GM15510 (cell line): Measurements from ENCODE around the gene RASAL2.

ENCODE experiments used
- POLR2A ChIP-seq: IDR thresholded peaks from 3 replicates; pipeline ENCODE4 v1.6.1; 2011; ENCODE audit warnings: borderline replicate concordance; ENCODE audit not compliant: insufficient read length; ENCODE audit errors: extremely low read depth

The RASAL2 gene

DNA sequence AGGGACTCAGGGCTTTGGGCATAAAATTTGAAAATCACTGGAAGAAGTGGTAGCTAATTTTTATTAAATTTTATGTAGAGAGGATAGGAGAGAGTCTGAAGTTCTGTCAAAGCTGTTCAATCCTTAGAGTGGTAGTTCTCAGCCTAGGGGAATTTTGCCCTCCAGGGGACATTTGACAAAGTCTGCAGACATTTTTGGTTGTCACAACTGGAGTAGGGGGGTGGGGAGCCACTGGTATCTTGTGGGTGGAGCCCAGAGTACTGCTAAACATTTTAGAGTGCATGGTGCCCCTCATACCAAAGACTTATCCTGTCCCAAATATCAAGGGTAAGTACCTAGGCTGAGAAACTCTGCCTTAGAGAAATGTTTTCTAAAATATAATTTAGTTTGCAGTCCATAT, 30.2 kb downstream of the RASAL2 start:
- no peak for TF ChIP-seq POLR2A

DNA sequence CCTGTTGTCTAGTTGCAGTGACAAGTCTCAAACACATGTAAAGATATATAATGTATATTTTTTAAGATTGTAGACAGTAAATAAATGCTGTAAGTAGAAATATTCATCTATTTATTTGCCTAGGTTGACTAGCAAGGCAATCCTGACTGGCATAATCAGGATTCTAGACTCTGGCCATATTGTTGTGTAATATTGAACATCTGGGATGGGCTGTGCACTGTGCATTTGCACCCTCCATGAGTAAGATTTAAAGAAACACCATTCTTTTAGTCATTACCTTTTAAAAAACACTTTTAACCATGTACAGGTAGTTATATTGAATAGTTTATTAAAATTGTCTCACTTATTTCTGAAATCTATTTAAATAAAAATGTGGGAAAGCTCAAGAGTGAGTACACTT, 32.4 kb downstream of the RASAL2 start:
- no peak for TF ChIP-seq POLR2A

DNA sequence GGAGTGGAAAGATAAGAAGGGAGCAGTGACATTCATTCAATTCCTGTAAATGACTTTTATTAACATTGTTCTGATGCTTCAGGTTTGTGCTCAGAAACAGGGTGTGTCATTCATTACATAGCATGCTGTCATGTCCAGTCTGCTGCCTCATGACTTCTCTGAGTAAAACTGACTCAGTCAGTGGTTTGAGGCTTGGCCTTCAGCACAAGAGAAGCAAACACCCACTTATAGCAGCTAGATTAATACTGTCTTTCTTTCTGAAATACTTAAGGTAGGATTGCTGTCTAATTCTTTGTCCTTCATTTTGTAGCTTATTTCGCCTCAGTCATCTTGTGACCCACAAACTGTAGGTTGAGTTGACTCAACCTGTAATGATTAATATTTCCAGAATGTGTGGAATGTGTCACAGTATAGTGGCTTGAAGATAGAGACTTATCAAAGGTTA, 32.9 kb downstream of the RASAL2 start:
- TF ChIP-seq POLR2A: no peak

DNA sequence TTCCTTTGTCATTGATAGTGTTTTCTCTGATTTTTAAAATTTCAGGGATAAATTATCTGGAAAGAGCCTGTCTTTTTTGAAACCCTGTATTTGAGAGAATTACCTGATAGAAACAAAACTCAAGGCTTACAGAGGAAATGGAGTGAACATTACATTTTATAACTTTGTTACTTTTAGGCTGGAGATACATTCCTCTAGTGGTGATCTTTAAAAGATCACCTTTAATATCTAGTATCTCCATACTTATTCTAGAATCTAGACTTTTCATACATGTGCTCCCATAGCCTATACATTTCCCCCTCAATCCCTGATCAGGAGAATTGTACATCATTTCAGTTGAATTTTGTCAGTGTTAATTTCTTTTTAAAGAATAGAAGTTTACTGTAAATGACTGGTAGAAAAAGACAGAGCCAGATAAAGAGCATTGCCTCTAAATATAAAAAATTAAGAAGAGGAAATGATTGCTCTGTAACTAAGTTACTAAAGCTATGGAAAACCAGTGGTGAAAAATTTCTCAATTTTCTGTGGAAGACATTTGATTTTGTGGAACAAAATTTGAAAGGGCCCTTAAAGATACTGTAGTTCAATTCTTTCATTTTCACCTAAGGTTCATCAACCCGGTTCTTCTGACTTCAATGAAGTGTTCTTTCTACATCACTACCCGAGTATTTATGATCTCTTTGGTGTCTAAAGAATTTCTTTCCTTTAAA, 33.7 kb downstream of the RASAL2 start:
- TF ChIP-seq POLR2A: no peak

DNA sequence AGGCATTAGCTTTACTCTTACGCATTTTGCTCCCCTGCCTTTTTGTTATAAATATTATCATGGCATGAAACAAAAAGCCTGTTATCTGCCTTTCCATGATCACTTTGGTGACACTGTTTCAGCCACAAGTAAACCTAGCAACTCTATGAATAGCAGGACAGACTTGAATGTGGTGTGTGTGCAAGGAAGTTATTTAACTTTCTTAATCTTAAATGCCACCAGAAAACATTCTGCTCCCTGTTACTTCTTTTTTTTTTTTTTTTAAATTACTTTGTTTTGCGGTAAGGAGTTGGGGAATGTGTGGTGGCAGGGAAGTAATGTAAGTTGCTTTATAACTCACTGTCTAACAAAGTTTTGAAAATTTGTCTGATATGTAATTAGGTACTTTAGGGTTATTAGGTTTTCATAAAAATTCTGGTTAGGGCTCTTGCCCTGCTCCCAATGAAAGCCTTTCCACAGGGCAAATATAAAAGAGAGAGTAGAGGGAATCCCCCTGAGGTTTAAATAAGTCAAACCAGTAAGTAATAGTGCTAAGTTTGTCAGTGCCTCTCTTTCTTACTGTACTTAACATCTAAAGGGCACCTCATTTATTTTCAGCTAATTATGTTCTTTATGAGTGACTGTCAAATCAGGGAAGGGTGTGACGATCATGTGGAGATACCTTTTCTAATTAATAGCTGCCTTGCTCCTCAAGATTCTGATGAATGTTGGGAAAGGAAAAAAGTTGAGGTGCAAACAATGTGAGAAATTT, 39.5 kb downstream of the RASAL2 start:
- TF ChIP-seq POLR2A: no peak

- no peak for TF ChIP-seq POLR2A
These were observed 40.2 kb downstream of the RASAL2 start for GRCh38 chr1:178134061-178134460.

GRCh38 chr1:178137238-178137637, 43.3 kb downstream of the RASAL2 start:
- no peak for TF ChIP-seq POLR2A

GRCh38 chr1:178142806-178143205, 48.9 kb downstream of the RASAL2 start:
- no peak for TF ChIP-seq POLR2A

DNA sequence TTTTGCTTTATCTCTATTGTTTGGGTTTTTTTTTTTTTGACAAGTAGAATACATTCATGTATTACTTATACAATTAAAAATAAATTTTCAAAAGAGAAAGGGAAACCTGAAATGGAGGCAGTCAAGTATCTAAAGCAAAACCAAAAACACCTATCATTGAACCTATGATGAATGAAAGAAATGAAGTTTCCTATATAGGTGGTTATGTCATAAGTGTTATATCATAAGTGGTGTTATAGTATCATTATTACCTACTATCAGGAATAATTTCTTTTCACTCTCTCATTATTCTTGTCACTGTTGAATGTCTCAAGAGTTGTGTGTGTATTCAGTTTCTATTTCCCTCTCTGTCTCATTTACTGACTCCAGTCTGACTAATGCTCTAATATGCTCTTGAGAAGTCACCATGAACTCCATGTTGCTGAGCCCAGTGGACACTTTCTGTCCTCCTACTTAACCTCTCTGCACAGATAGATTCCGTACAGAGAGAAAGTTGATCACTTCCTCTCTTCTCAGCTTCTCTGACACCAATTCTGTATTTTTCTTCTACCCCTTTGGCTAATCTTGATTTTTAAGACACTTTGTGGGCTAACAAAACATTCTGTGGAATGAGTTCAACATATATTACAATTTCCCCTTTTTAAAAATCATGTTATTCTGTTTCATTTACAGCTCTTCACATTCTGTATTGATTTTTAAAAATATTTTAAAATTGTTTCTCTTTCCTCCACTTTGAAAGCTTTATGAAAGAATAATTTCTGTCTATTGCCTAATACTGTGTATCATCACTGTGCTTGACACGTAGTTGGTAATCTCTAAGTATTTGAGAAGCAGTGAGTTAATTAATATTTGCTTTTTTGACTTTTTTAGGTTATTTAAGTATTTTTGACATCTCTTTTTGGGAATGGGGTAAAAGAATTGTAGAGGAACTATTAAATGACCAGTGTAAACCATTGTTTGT, 50.1 kb downstream of the RASAL2 start:
- TF ChIP-seq POLR2A: no peak

- no peak for TF ChIP-seq POLR2A
These were observed 51.7 kb downstream of the RASAL2 start for GRCh38 chr1:178145605-178146004.

GRCh38 chr1:178146436-178146835, 52.5 kb downstream of the RASAL2 start:
- TF ChIP-seq POLR2A: no peak

DNA sequence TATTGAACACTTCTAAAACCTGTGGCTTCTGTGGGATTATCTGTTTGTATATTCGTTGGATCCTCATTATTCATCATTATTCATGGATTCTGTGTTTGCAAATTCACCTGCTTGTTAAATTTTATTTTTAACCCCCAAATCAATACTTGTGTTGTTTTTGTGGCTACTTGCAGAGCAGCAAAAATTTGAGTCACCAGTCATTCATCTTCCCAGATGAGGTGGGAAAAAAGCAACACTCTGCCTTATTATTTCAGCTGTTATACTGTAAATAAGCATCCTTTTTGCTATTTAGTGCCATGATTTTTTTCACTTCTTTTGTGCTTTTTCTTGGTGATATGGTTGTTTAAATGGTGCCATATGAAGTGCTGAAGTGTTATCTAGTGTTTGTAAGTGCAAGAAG, 56.7 kb downstream of the RASAL2 start:
- no peak for TF ChIP-seq POLR2A

GRCh38 chr1:178151831-178152230, 57.9 kb downstream of the RASAL2 start:
- TF ChIP-seq POLR2A: no peak

DNA sequence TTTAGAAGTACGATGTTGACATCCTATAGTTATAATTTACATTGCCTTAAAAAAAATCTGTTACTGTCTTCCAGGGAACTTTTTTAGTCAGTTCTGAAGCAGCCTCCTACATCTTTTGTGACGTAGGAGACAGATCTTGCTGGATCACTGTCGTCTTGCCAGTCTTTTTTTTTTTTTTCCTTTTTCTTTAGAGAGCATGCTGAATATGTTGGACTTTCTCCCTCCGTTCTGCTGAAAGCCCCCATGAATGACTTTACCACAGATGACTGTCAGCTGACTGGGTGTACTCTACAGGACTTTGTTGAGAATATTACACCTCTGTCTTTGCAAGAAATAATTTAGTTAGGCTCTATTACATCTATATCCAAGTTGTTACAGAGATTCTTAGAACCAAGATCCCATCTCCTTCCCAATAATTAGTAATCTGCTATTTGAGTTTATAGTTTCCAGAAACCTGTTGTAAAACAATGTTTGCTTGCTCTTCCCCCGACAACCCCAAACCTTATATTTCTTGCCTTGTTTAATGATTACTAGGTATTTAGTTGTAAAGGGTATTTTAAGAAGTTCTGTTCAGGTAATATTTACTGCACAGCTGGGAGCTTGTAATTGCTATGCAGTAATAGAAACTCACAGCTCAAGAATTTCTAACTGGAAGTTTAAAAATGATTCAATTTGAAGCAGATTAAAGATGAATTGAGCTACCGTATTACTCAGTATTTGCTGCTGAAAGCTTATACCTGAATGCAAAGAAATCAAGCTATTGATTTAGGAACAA, 61.8 kb downstream of the RASAL2 start:
- no peak for TF ChIP-seq POLR2A
